IMR-90 (cell line): Measurements from ENCODE around the gene ARHGAP31. TPM values are rescaled to one million over a fixed set of nuclear protein-coding genes. Genes with fewer than 3 reads are reported as not detected.

ENCODE experiments used
- ATAC-seq: fragments of 200-7000 bp; cut with Tn5 transposase; 2 replicates; pipeline ENCODE4 v1.9.1; 2020; ENCODE audit warnings: low read depth, mild to moderate bottlenecking, moderate library complexity
- BruUV-seq: library from RNA; stranded (reverse); fragments of 400-500 nt; replicated peaks from 2 replicates; lab custom pipeline; 2021; lab: Mats Ljungman, UMichigan
- CTCF ChIA-PET: fragments of 300-600 bp; formaldehyde crosslinking; extraction: SDS; loops from one replicate; lab custom pipeline; 2021; ENCODE audit warnings: antibody characterized with exemption; lab: Yijun Ruan, JAX
- POLR2A ChIA-PET: fragments of 300-600 bp; sonication (Branson Sonifier 250); formaldehyde crosslinking; loops from one replicate; lab custom pipeline; 2022; ENCODE audit warnings: antibody characterized with exemption; ENCODE audit not compliant: unreplicated experiment; lab: Charles Lee
- DNase-seq: peaks from one replicate; pipeline ENCODE4 v3.0.0; 2013
- H2AFZ ChIP-seq: replicated peaks from 2 replicates; pipeline ENCODE3; 2013; ENCODE audit warnings: low read length, mild to moderate bottlenecking; ENCODE audit not compliant: poor library complexity
- H2AK5ac ChIP-seq: 2 replicates; pipeline ENCODE4 v1.6.1; 2013; ENCODE audit warnings: low read depth, low read length, inconsistent platforms
- H2AK9ac ChIP-seq: replicated peaks from 2 replicates; pipeline ENCODE3; 2013; ENCODE audit warnings: mild to moderate bottlenecking, low read depth, low read length, moderate library complexity; ENCODE audit not compliant: poor library complexity
- H2BK120ac ChIP-seq: 2 replicates; pipeline ENCODE4 v1.6.1; 2013; ENCODE audit warnings: low read depth, low read length, inconsistent platforms
- H2BK15ac ChIP-seq: 3 replicates; pipeline ENCODE4 v1.6.1; 2013; ENCODE audit warnings: low read depth, low read length, inconsistent platforms
- H2BK20ac ChIP-seq: 2 replicates; pipeline ENCODE4 v1.6.1; 2013; ENCODE audit warnings: low read depth, mild to moderate bottlenecking, inconsistent platforms, low read length, moderate library complexity
- H2BK5ac ChIP-seq: 2 replicates; pipeline ENCODE4 v1.6.1; 2013; ENCODE audit warnings: mild to moderate bottlenecking, low read depth, low read length, inconsistent platforms; ENCODE audit not compliant: poor library complexity, severe bottlenecking
- H3K14ac ChIP-seq: replicated peaks from 2 replicates; pipeline ENCODE4 v1.6.1; 2013; ENCODE audit warnings: low read depth, low read length, inconsistent platforms
- H3K18ac ChIP-seq: 2 replicates; pipeline ENCODE4 v1.6.1; 2013; ENCODE audit warnings: low read depth, low read length, control low read depth
- H3K23ac ChIP-seq: 2 replicates; pipeline ENCODE4 v1.6.1; 2013; ENCODE audit warnings: low read depth, low read length, inconsistent platforms
- H3K27ac ChIP-seq: 2 replicates; pipeline ENCODE4 v1.5.1; 2013; ENCODE audit warnings: mild to moderate bottlenecking, control low read depth, low read length; ENCODE audit not compliant: insufficient read depth
- H3K27me3 ChIP-seq: 2 replicates; pipeline ENCODE4 v1.6.1; 2013; ENCODE audit warnings: low read length; ENCODE audit not compliant: control insufficient read depth, insufficient read depth
- H3K36me3 ChIP-seq: 2 replicates; pipeline ENCODE4 v1.6.1; 2013; ENCODE audit warnings: low read length, mixed read lengths; ENCODE audit not compliant: control insufficient read depth, insufficient read depth
- H3K4ac ChIP-seq: 2 replicates; pipeline ENCODE4 v1.6.1; 2013; ENCODE audit warnings: low read depth, low read length, inconsistent platforms
- H3K4me1 ChIP-seq: 2 replicates; pipeline ENCODE4 v1.6.1; 2013; ENCODE audit warnings: low read length, mixed read lengths; ENCODE audit not compliant: control insufficient read depth, insufficient read depth
- H3K4me2 ChIP-seq: 2 replicates; pipeline ENCODE4 v1.6.1; 2013; ENCODE audit warnings: low read depth, mild to moderate bottlenecking, control low read depth, low read length, moderate library complexity
- H3K4me3 ChIP-seq: 2 replicates; pipeline ENCODE4 v1.5.1; 2013; ENCODE audit warnings: low read depth, mild to moderate bottlenecking, control low read depth, low read length, moderate library complexity; ENCODE audit not compliant: insufficient read depth
- H3K56ac ChIP-seq: 2 replicates; pipeline ENCODE4 v1.6.1; 2013; ENCODE audit warnings: low read length, inconsistent platforms; ENCODE audit not compliant: insufficient read depth; ENCODE audit errors: extremely low read depth
- H3K79me1 ChIP-seq, 2 experiments: 2 replicates each; pipeline ENCODE4 v1.6.1; 2013; ENCODE audit warnings: low read length in 2 of 2, inconsistent platforms in 1 of 2, low read depth in 1 of 2
- H3K9ac ChIP-seq: 2 replicates; pipeline ENCODE4 v1.6.1; 2013; ENCODE audit warnings: low read depth, low read length, control low read depth
- H3K9me1 ChIP-seq: 2 replicates; pipeline ENCODE4 v1.6.1; 2013; ENCODE audit warnings: low read length, inconsistent platforms; ENCODE audit not compliant: insufficient read depth
- H3K9me3 ChIP-seq: 2 replicates; pipeline ENCODE4 v1.6.1; 2013; ENCODE audit warnings: low read length; ENCODE audit not compliant: control insufficient read depth, insufficient read depth
- H4K20me1 ChIP-seq: 2 replicates; pipeline ENCODE4 v1.6.1; 2013; ENCODE audit warnings: low read length, inconsistent platforms; ENCODE audit not compliant: insufficient read depth
- H4K5ac ChIP-seq: 2 replicates; pipeline ENCODE4 v1.6.1; 2013; ENCODE audit warnings: mild to moderate bottlenecking, low read depth, low read length, control low read depth
- H4K8ac ChIP-seq, 2 experiments: 2 replicates each; pipeline ENCODE4 v1.6.1; 2013; ENCODE audit warnings: low read depth in 2 of 2, low read length in 2 of 2, control low read depth in 1 of 2, inconsistent platforms in 1 of 2
- H4K91ac ChIP-seq: 2 replicates; pipeline ENCODE4 v1.6.1; 2013; ENCODE audit warnings: low read depth, low read length, inconsistent platforms; ENCODE audit not compliant: insufficient read depth
- CEBPB ChIP-seq: IDR thresholded peaks from 2 replicates; pipeline ENCODE4 v1.6.1; 2012; ENCODE audit warnings: low read depth, low read length, improper control_type of control experiment
- FOS ChIP-seq: fragments of 150-350 bp; IDR thresholded peaks from 2 replicates; pipeline ENCODE4 v1.6.1; 2016; ENCODE audit warnings: low read depth, low read length
- MAFK ChIP-seq: IDR thresholded peaks from 2 replicates; pipeline ENCODE4 v1.6.1; 2012; ENCODE audit warnings: low read depth, low read length, improper control_type of control experiment
- MXI1 ChIP-seq: IDR thresholded peaks from 2 replicates; pipeline ENCODE4 v1.6.1; 2012; ENCODE audit warnings: low read depth, mild to moderate bottlenecking, low read length, moderate library complexity, borderline replicate concordance
- POLR2A ChIP-seq: IDR thresholded peaks from 2 replicates; pipeline ENCODE4 v1.6.1; 2012; ENCODE audit warnings: mild to moderate bottlenecking, low read depth, low read length
- RCOR1 ChIP-seq: IDR thresholded peaks from 2 replicates; pipeline ENCODE4 v1.6.1; 2012; ENCODE audit warnings: mild to moderate bottlenecking, low read length, improper control_type of control experiment; ENCODE audit not compliant: insufficient replicate concordance
- RFX5 ChIP-seq: IDR thresholded peaks from 2 replicates; pipeline ENCODE4 v1.8.0; 2012; ENCODE audit warnings: low read depth, mild to moderate bottlenecking, low read length, moderate library complexity
- SMC3 ChIP-seq: fragments of 150-350 bp; IDR thresholded peaks from 2 replicates; pipeline ENCODE4 v1.6.1; 2016; ENCODE audit warnings: low read depth, mild to moderate bottlenecking, antibody characterized with exemption, low read length, moderate library complexity
- WGBS, 2 experiments: methylation state at CpG; one replicate each; pipeline versions ENCODE4 v1.1.5 to v1.1.7; 2013; ENCODE audit warnings: missing lambda C conversion rate in 2 of 2; ENCODE audit not compliant: insufficient read length in 1 of 2; ENCODE audit errors: extremely low coverage in 2 of 2; 5-methylcytosine and 5-hydroxymethylcytosine counted together
- dilution Hi-C: fragments of 300-500 bp; cut with HindIII; formaldehyde crosslinking; loops from one replicate; pipeline ENCODE4 v1.14.3; 2018; ENCODE audit warnings: low sequenced_read_pairs; ENCODE audit not compliant: unreplicated experiment
- in situ Hi-C: fragments of 300-500 bp; cut with MboI; formaldehyde crosslinking; loops from 3 replicates; pipeline ENCODE4 v1.14.3; 2019; ENCODE audit warnings: low sequenced_read_pairs, inconsistent platforms, mixed read lengths
- intact Hi-C: fragments of 100-400 bp; cut with micrococcal nuclease; formaldehyde crosslinking; loops from 2 replicates; pipeline ENCODE4 v1.10.0; 2022
- polyA plus RNA-seq, 3 experiments: library from polyadenylated mRNA; depleted of rRNA; stranded (reverse); fragments of >200 nt; gene quantifications; 2 replicates each; pipeline ENCODE4 v1.2.3, GENCODE V29; 2012; ENCODE audit warnings: low replicate concordance in 1 of 3
- total RNA-seq: library from RNA; depleted of rRNA; stranded (reverse); fragments of >200 nt; gene quantifications from 2 replicates; pipeline ENCODE4 v1.2.3, GENCODE V29; 2012
- TF ChIP-seq, protein P1 (sequence below): conservative IDR thresholded peaks from 2 replicates; pipeline ENCODE4 v1.5.1; 2012; ENCODE audit warnings: mild to moderate bottlenecking, low read depth, low read length, improper control_type of control experiment
- TF ChIP-seq, protein P2 (sequence below): fragments of 150-350 bp; IDR thresholded peaks from 2 replicates; pipeline ENCODE4 v1.6.1; 2017; ENCODE audit warnings: mild to moderate bottlenecking, antibody characterized with exemption, low read length, low read depth

ARHGAP31 gene
- total and polyA plus RNA-seq, 2 of the 4 experiments (the other 2 are of a cell fraction) = 6.6 to 7.7 TPM

DNA sequence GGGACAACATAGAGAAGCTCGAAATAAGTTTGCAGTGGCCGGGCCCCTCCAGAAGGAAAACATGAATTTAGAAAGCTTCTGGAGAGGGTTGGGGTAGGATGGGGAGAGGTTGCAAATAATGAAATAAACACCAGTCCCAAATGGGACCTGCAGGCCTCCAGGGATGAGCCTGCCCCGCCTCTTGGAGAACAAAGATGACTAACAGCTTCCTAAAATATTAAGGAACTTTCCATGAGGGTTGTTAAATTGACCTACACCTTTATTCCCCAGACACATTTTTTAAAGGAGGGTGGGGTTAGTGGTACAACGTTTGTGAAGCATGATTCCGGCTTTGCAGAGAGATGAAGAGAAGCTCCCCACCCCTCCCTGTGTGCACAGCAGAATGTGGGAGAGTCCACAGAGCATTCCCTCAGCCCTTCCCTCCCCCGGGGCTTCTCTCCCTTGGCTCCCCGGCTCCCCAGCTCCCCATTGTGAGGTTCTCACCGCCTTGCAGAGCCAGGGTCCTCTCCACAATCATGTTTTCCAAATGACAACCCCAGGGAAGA lies 84.1 kb downstream of the ARHGAP31 start:
- Histone ChIP-seq H3K9me3 (no peaks in the 10 kb centered on the region), H2AK9ac (no peak overlapping the region), H4K20me1 (no peaks in the 10 kb centered on the region), H3K4me2 (no peak overlapping the region), H3K4me3 (no peak overlapping the region), H3K56ac (no peak overlapping the region), H3K23ac (no peak overlapping the region), H3K9ac (no peak overlapping the region), H2BK120ac (no peak overlapping the region), H4K91ac (no peak overlapping the region), H2BK15ac (no peak overlapping the region), H3K36me3 (peaks cover 23% of the 10 kb centered on the region), H2BK20ac (no peak overlapping the region), H4K5ac (no peak overlapping the region), H3K4me1 (no peaks in the 10 kb centered on the region), H2AK5ac (no peak overlapping the region), H2BK5ac (no peak overlapping the region), H3K27ac (no peak overlapping the region), H3K14ac (no peak overlapping the region), H3K79me1 (no peaks in the 10 kb centered on the region; a peak in 1 of 4 replicates), H3K9me1 (peaks cover 4% of the 10 kb centered on the region; the same call in 1 of the 2 replicates), H2AFZ (no peak overlapping the region), H3K4ac (no peak overlapping the region), H4K8ac (no peak overlapping the region), H3K18ac (no peak overlapping the region), H3K27me3 (no peaks in the 10 kb centered on the region)
- DNase-seq (no peak), ATAC-seq (no peak)
- TF ChIP-seq, protein P1, sequence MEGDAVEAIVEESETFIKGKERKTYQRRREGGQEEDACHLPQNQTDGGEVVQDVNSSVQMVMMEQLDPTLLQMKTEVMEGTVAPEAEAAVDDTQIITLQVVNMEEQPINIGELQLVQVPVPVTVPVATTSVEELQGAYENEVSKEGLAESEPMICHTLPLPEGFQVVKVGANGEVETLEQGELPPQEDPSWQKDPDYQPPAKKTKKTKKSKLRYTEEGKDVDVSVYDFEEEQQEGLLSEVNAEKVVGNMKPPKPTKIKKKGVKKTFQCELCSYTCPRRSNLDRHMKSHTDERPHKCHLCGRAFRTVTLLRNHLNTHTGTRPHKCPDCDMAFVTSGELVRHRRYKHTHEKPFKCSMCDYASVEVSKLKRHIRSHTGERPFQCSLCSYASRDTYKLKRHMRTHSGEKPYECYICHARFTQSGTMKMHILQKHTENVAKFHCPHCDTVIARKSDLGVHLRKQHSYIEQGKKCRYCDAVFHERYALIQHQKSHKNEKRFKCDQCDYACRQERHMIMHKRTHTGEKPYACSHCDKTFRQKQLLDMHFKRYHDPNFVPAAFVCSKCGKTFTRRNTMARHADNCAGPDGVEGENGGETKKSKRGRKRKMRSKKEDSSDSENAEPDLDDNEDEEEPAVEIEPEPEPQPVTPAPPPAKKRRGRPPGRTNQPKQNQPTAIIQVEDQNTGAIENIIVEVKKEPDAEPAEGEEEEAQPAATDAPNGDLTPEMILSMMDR = no peak
- TF ChIP-seq SMC3 (no peak), MXI1 (no peak), CEBPB (no peak), POLR2A (no peak), FOS (no peak), RFX5 (no peak), RCOR1 (no peak), MAFK (no peak)
- TF ChIP-seq, protein P2, sequence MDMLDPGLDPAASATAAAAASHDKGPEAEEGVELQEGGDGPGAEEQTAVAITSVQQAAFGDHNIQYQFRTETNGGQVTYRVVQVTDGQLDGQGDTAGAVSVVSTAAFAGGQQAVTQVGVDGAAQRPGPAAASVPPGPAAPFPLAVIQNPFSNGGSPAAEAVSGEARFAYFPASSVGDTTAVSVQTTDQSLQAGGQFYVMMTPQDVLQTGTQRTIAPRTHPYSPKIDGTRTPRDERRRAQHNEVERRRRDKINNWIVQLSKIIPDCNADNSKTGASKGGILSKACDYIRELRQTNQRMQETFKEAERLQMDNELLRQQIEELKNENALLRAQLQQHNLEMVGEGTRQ = no peak
- POLR2A ChIA-PET = no interaction called here
- in situ Hi-C loops = no loop called here
- dilution Hi-C loops = no loop called here
- no CpG with 5 or more reads among the region's 8 CpGs for WGBS, 2 experiments
- intact Hi-C loops = no loop called here
- CTCF ChIA-PET = no interaction called here
- no TSS peak for BruUV-seq
